H9 (cell line): ENCODE measurements around the gene PHKG1. TPM values are rescaled to one million over a fixed set of nuclear protein-coding genes. Genes with fewer than 3 reads are reported as not detected.
"Not testable (repeated sequence)": the region's sequence is repeated elsewhere in the genome, so short reads cannot be mapped to it uniquely, and the experiment has no call there.

ENCODE experiments used
- DNase-seq: peaks from one replicate; pipeline ENCODE4 v3.0.0-alpha.2; 2017
- H2AFZ ChIP-seq: one replicate; pipeline ENCODE4 v1.6.1; 2013; ENCODE audit warnings: mild to moderate bottlenecking, low read length, control low read depth, moderate library complexity
- H2AK5ac ChIP-seq: 2 replicates; pipeline ENCODE4 v1.6.1; 2013; ENCODE audit warnings: low read length, control low read depth, mixed read lengths; ENCODE audit not compliant: insufficient read length
- H2BK120ac ChIP-seq: one replicate; pipeline ENCODE4 v1.6.1; 2013; ENCODE audit warnings: low read depth, mild to moderate bottlenecking, low read length, control low read depth, inconsistent platforms; ENCODE audit not compliant: poor library complexity, severe bottlenecking
- H2BK12ac ChIP-seq: 2 replicates; pipeline ENCODE4 v1.6.1; 2013; ENCODE audit warnings: low read length, control low read depth, mixed read lengths, low read depth; ENCODE audit not compliant: insufficient read length
- H2BK15ac ChIP-seq: 2 replicates; pipeline ENCODE4 v1.6.1; 2013; ENCODE audit warnings: low read depth, low read length, control low read depth
- H2BK20ac ChIP-seq: one replicate; pipeline ENCODE4 v1.6.1; 2013; ENCODE audit warnings: low read depth, mild to moderate bottlenecking, low read length, control low read depth, inconsistent platforms; ENCODE audit not compliant: poor library complexity, severe bottlenecking
- H2BK5ac ChIP-seq: 2 replicates; pipeline ENCODE4 v1.6.1; 2013; ENCODE audit warnings: low read length, control low read depth, mixed read lengths; ENCODE audit not compliant: insufficient read length
- H3K14ac ChIP-seq: 2 replicates; pipeline ENCODE4 v1.6.1; 2013; ENCODE audit warnings: low read length, control low read depth; ENCODE audit not compliant: insufficient read depth
- H3K18ac ChIP-seq: 2 replicates; pipeline ENCODE4 v1.6.1; 2013; ENCODE audit warnings: low read depth, mild to moderate bottlenecking, mixed read lengths, low read length, control low read depth; ENCODE audit not compliant: insufficient read length
- H3K23ac ChIP-seq: 2 replicates; pipeline ENCODE4 v1.6.1; 2013; ENCODE audit warnings: low read length, control low read depth, mixed read lengths, low read depth; ENCODE audit not compliant: insufficient read length
- H3K23me2 ChIP-seq: 2 replicates; pipeline ENCODE4 v1.6.1; 2013; ENCODE audit warnings: low read depth, mild to moderate bottlenecking, mixed read lengths, low read length, control low read depth; ENCODE audit not compliant: insufficient read length, poor library complexity, severe bottlenecking
- H3K27ac ChIP-seq: 2 replicates; pipeline ENCODE4 v1.5.1; 2013; ENCODE audit warnings: low read length, control low read depth, mixed read lengths, low read depth; ENCODE audit not compliant: insufficient read length
- H3K27me3 ChIP-seq: 2 replicates; pipeline ENCODE4 v1.6.1; 2013; ENCODE audit warnings: low read length, control low read depth, inconsistent platforms; ENCODE audit not compliant: insufficient read depth
- H3K4ac ChIP-seq: 2 replicates; pipeline ENCODE4 v1.6.1; 2013; ENCODE audit warnings: low read depth, mild to moderate bottlenecking, control low read depth, inconsistent platforms, low read length, moderate library complexity
- H3K4me1 ChIP-seq: 2 replicates; pipeline ENCODE4 v1.6.1; 2013; ENCODE audit warnings: low read length, control low read depth, inconsistent platforms; ENCODE audit not compliant: insufficient read depth
- H3K4me2 ChIP-seq: 2 replicates; pipeline ENCODE4 v1.6.1; 2013; ENCODE audit warnings: low read length, control low read depth, mixed read lengths; ENCODE audit not compliant: insufficient read length, insufficient read depth
- H3K56ac ChIP-seq: 2 replicates; pipeline ENCODE4 v1.6.1; 2013; ENCODE audit warnings: low read depth, mild to moderate bottlenecking, mixed read lengths, low read length, control low read depth; ENCODE audit not compliant: insufficient read length
- H3K79me1 ChIP-seq: 2 replicates; pipeline ENCODE4 v1.6.1; 2013; ENCODE audit warnings: low read depth, mild to moderate bottlenecking, moderate library complexity, low read length, control low read depth, inconsistent platforms; ENCODE audit not compliant: insufficient read depth, poor library complexity, severe bottlenecking
- H3K79me2 ChIP-seq: 2 replicates; pipeline ENCODE4 v1.6.1; 2013; ENCODE audit warnings: low read length, control low read depth, inconsistent platforms; ENCODE audit not compliant: insufficient read depth
- H3K9ac ChIP-seq: 2 replicates; pipeline ENCODE4 v1.6.1; 2013; ENCODE audit warnings: low read length, control low read depth, mixed read lengths; ENCODE audit not compliant: insufficient read length; ENCODE audit errors: extremely low read depth
- H3K9me3 ChIP-seq: one replicate; pipeline ENCODE4 v1.6.1; 2013; ENCODE audit warnings: low read depth, low read length, inconsistent platforms; ENCODE audit not compliant: control insufficient read depth
- H3T11ph ChIP-seq: one replicate; pipeline ENCODE4 v1.6.1; 2013; ENCODE audit warnings: mild to moderate bottlenecking, low read length, control low read depth, inconsistent platforms
- H4K20me1 ChIP-seq: one replicate; pipeline ENCODE4 v1.6.1; 2013; ENCODE audit not compliant: control insufficient read depth, insufficient read length, insufficient read depth
- H4K5ac ChIP-seq: 2 replicates; pipeline ENCODE4 v1.6.1; 2013; ENCODE audit warnings: low read depth, mild to moderate bottlenecking, mixed read lengths, low read length, control low read depth; ENCODE audit not compliant: insufficient read length
- H4K8ac ChIP-seq: replicated peaks from 2 replicates; pipeline ENCODE4 v1.6.1; 2013; ENCODE audit warnings: low read length, control low read depth, mixed read lengths, low read depth; ENCODE audit not compliant: insufficient read length
- H4K91ac ChIP-seq: 2 replicates; pipeline ENCODE4 v1.6.1; 2013; ENCODE audit warnings: low read depth, mild to moderate bottlenecking, moderate library complexity, mixed read lengths, low read length, control low read depth; ENCODE audit not compliant: insufficient read length
- H3K27ac Mint-ChIP-seq, 3 experiments: 2 replicates in 2 of 3; 3 replicates in 1 of 3; pipeline ENCODE4 v1.8.0; 2020 to 2021; ENCODE audit warnings: mixed read lengths in 3 of 3, mild to moderate bottlenecking in 1 of 3, moderate library complexity in 1 of 3
- H3K27me3 Mint-ChIP-seq: 2 replicates; pipeline ENCODE4 v1.8.0; 2021; ENCODE audit warnings: low read depth, mild to moderate bottlenecking, moderate library complexity, mixed read lengths
- H3K36me3 Mint-ChIP-seq, 3 experiments: 2 replicates in 2 of 3; 3 replicates in 1 of 3; pipeline ENCODE4 v1.8.0; 2020 to 2021; ENCODE audit warnings: low read depth in 3 of 3, mixed read lengths in 3 of 3; ENCODE audit not compliant: insufficient read depth in 1 of 3
- H3K4me1 Mint-ChIP-seq, 2 experiments: 2 replicates each; pipeline ENCODE4 v1.8.0; 2020; ENCODE audit warnings: mixed read lengths in 2 of 2
- H3K4me3 Mint-ChIP-seq, 2 experiments: 2 replicates in 1 of 2; 3 replicates in 1 of 2; pipeline ENCODE4 v1.8.0; 2020 to 2021; ENCODE audit warnings: mild to moderate bottlenecking in 2 of 2, mixed read lengths in 2 of 2, moderate library complexity in 1 of 2
- H3K9me3 Mint-ChIP-seq, 2 experiments: 2 replicates in 1 of 2; 3 replicates in 1 of 2; pipeline ENCODE4 v1.8.0; 2020; ENCODE audit warnings: mild to moderate bottlenecking in 2 of 2, mixed read lengths in 2 of 2, moderate library complexity in 1 of 2
- CTCF ChIP-seq: fragments of 200-600 bp; sonication (generic); conservative IDR thresholded peaks from 3 replicates; pipeline ENCODE4 v1.8.0; 2021; ENCODE audit warnings: antibody characterized with exemption, mild to moderate bottlenecking
- WGBS: extraction: QIAGEN DNeasy Blood & Tissue Kit; methylation state at CpG from one replicate; pipeline ENCODE4 v1.1.7; 2013; ENCODE audit warnings: missing lambda C conversion rate, low lambda C conversion rate, mixed read lengths; ENCODE audit not compliant: insufficient read length; ENCODE audit errors: extremely low coverage; 5-methylcytosine and 5-hydroxymethylcytosine counted together
- total RNA-seq: library from RNA; stranded (reverse); gene quantifications from 2 replicates; pipeline ENCODE4 v1.2.1, GENCODE V29; 2021

The PHKG1 gene
- total RNA-seq, 1 experiment from 2014 or later: 0.42 TPM

- Histone ChIP-seq H2AFZ (no peak overlapping the region), H3K9ac (no peak overlapping the region), H2AK5ac (no peak overlapping the region), H3K27me3 (no peaks in the 10 kb centered on the region), H3K79me2 (no peaks in the 10 kb centered on the region), H3K14ac (no peak overlapping the region; the same call in 1 of the 2 replicates), H4K5ac (no peak overlapping the region), H3T11ph (no peak overlapping the region), H2BK15ac (no peak overlapping the region), H4K20me1 (no peaks in the 10 kb centered on the region), H3K23me2 (no peaks in the 10 kb centered on the region), H3K4ac (no peak overlapping the region), H3K27ac (no peak overlapping the region), H2BK20ac (no peak overlapping the region), H3K4me2 (no peak overlapping the region), H3K9me3 (no peaks in the 10 kb centered on the region), H3K18ac (no peak overlapping the region), H3K56ac (no peak overlapping the region), H3K23ac (no peak overlapping the region), H2BK5ac (no peak overlapping the region), H3K79me1 (no peaks in the 10 kb centered on the region), H2BK12ac (no peak overlapping the region), H2BK120ac (no peak overlapping the region), H3K4me1 (no peaks in the 10 kb centered on the region), H4K91ac (no peak overlapping the region), H4K8ac (no peak overlapping the region)
- Mint-ChIP-seq H3K27ac (no peak overlapping the region), H3K36me3 (peaks cover 11 to 42% (median 27%) of the 10 kb centered on the region in 3 experiments; a peak in 6 of 7 replicates), H3K9me3 (no peaks in the 10 kb centered on the region; a peak in 1 of 5 replicates), H3K27me3 (no peaks in the 10 kb centered on the region), H3K4me1 (no peaks in the 10 kb centered on the region), H3K4me3 (no peak overlapping the region)
- no peak for TF ChIP-seq CTCF
- DNase-seq: no peak
- no CpG with 5 or more reads among the region's 29 CpGs for WGBS
Observed at GRCh38 chr7:56081626-56082340, 11.0 kb downstream of the PHKG1 start.

GRCh38 chr7:56080726-56081435 lies 11.9 kb downstream of the PHKG1 start:
- not testable (repeated sequence) for H3K9me3 Mint-ChIP-seq, H2BK20ac ChIP-seq, H3K79me1 ChIP-seq, H2AFZ ChIP-seq, H3K4me1 Mint-ChIP-seq, H4K5ac ChIP-seq, H3K23ac ChIP-seq, H3K27ac Mint-ChIP-seq, H3K18ac ChIP-seq, H3K4me3 Mint-ChIP-seq, H3K14ac ChIP-seq, H3K27me3 Mint-ChIP-seq, H4K91ac ChIP-seq, H3K27ac ChIP-seq, H2BK12ac ChIP-seq, H4K8ac ChIP-seq, H3K79me2 ChIP-seq, H4K20me1 ChIP-seq, H3K4me2 ChIP-seq, H3K4ac ChIP-seq, H2BK15ac ChIP-seq, H2AK5ac ChIP-seq, H3K56ac ChIP-seq, H3T11ph ChIP-seq, H3K4me1 ChIP-seq, DNase-seq, H3K9me3 ChIP-seq, H2BK120ac ChIP-seq, H3K23me2 ChIP-seq, H2BK5ac ChIP-seq, H3K9ac ChIP-seq, H3K27me3 ChIP-seq
- WGBS: no CpG with 5 or more reads among the region's 28 CpGs
- peaks cover 17 to 47% (median 33%) of the 10 kb centered on the region in 3 experiments; a peak in 6 of 7 replicates for H3K36me3 Mint-ChIP-seq
